ENCODE results near the gene TPCN2. TPM values are rescaled to one million over a fixed set of nuclear protein-coding genes. Genes with fewer than 3 reads are reported as not detected.

The TPCN2 gene
- total and polyA plus RNA-seq, 2 of the 8 experiments (the other 6 are each of a cell fraction or from before 2014, with no cell fraction given): 9.7 to 18.6 TPM

- Histone ChIP-seq H3K36me3 (ENCODE audit: control insufficient read depth in 2 of 4, insufficient read depth in 4 of 4, low read length in 3 of 4) (no peaks in the 10 kb centered on the region; a peak in 1 of 8 replicates), H3K56ac (replicated peaks; ENCODE audit: insufficient read length, low read depth, low read length) (no peak overlapping the region), H3K27ac (ENCODE audit: low read depth, low read length) (no peak overlapping the region), H3K4me2 (ENCODE audit: insufficient read depth in 1 of 2, low read depth in 2 of 2, low read length in 2 of 2) (no peak overlapping the region), H3K79me2 (ENCODE audit: control insufficient read depth in 1 of 2, insufficient read depth in 2 of 2, low read length in 2 of 2) (no peaks in the 10 kb centered on the region), H3K4ac (replicated peaks; ENCODE audit: insufficient read length, low read depth, low read length) (no peak overlapping the region), H3K9me3 (ENCODE audit: insufficient read depth in 2 of 2, low read depth in 1 of 2, low read length in 1 of 2) (no peaks in the 10 kb centered on the region), H2BK20ac (ENCODE audit: low read length) (no peak overlapping the region), H2BK15ac (ENCODE audit: low read length) (no peak overlapping the region), H2AFZ (ENCODE audit: low read length) (no peak overlapping the region), H4K5ac (ENCODE audit: insufficient read length, low read depth, low read length) (no peak overlapping the region), H3K27me3 (replicated peaks in 1 of 4; ENCODE audit: control insufficient read depth in 3 of 4, extremely low read depth in 1 of 4, insufficient read depth in 3 of 4, low read length in 3 of 4) (no peaks in the 10 kb centered on the region), H3K4me1 (replicated peaks in 1 of 4; ENCODE audit: control insufficient read depth in 3 of 4, insufficient read depth in 4 of 4, low read length in 3 of 4) (peaks cover 0 to 2% (median 1%) of the 10 kb centered on the region in 4 experiments; a peak in 2 of 7 replicates), H2BK120ac (replicated peaks; ENCODE audit: low read depth, low read length) (no peak overlapping the region), H3K23me2 (ENCODE audit: low read depth, low read length) (no peaks in the 10 kb centered on the region), H4K91ac (replicated peaks; ENCODE audit: insufficient read length, low read length) (no peak overlapping the region), H3K79me1 (ENCODE audit: low read depth, low read length) (no peaks in the 10 kb centered on the region), H3K14ac (ENCODE audit: insufficient read length) (no peak overlapping the region), H2BK12ac (ENCODE audit: low read depth, low read length) (no peak overlapping the region), H3K4me3 (ENCODE audit: extremely low read depth in 1 of 4, insufficient read depth in 2 of 4, low read depth in 3 of 4, low read length in 4 of 4) (no peak overlapping the region), H3K23ac (ENCODE audit: insufficient read length) (no peak overlapping the region), H3K9ac (replicated peaks in 1 of 4; ENCODE audit: extremely low read depth in 1 of 4, low read depth in 3 of 4, low read length in 3 of 4) (peak overlapping the region in 1 of 4 experiments; percentile 25; a peak in 1 of 7 replicates), H4K20me1 (replicated peaks in 1 of 2; ENCODE audit: control insufficient read depth in 1 of 2, insufficient read depth in 2 of 2, low read length in 2 of 2) (no peaks in the 10 kb centered on the region), H2AK5ac (ENCODE audit: low read depth, low read length) (no peak overlapping the region), H2BK5ac (ENCODE audit: low read depth, low read length) (no peak overlapping the region), H3K18ac (ENCODE audit: extremely low read depth, low read length) (no peak overlapping the region), H4K8ac (ENCODE audit: extremely low read depth, insufficient read depth, low read length) (no peak overlapping the region)
- ChIA-PET POLR2A (ENCODE audit: partially characterized antibody) (interaction anchor here (1.3 to 2.5 kb wide), 3 partner anchors 9 to 47 kb away, joined by 4 to 9 read pairs (median 6); partner anchors contain the start of gene TPCN2), CTCF (ENCODE audit: partially characterized antibody) (interaction anchor here (0.7 to 3.2 kb wide), 7 partner anchors 10 to 370 kb away, joined by 3 to 8 read pairs (median 3); partner anchors contain the start of genes MRGPRD and MRGPRF)
- DNase-seq (ENCODE audit: low read depth in 1 of 2, low spot score in 2 of 2) (no peak), FAIRE-seq (no peak)
- 85% methylated on average over 5 of the region's 6 CpGs; no CpG with 5 or more reads in 1 of the 2 experiments for WGBS, 2 experiments (ENCODE audit: extremely low coverage in 1 of 2, insufficient coverage in 1 of 2, insufficient read length in 1 of 2, insufficient replicate concordance in 2 of 2, low coverage in 1 of 2, low lambda C conversion rate in 2 of 2, missing lambda C conversion rate in 1 of 2)
- TF ChIP-seq ASH2L (IDR thresholded peaks at IDR 0.05; ENCODE audit: low read length) (no peak), CREB1 (IDR thresholded peaks at IDR 0.05) (no peak), KDM5A (IDR thresholded peaks at IDR 0.05; ENCODE audit: low read length) (no peak), TEAD4 (IDR thresholded peaks at IDR 0.05; ENCODE audit: low read depth, low read length) (no peak), RNF2 (IDR thresholded peaks at IDR 0.05; ENCODE audit: borderline replicate concordance, low read depth, low read length, missing control alignments, poor library complexity, severe bottlenecking) (no peak), GTF2F1 (IDR thresholded peaks at IDR 0.05; ENCODE audit: borderline replicate concordance, low read depth, low read length) (no peak), CTCF (IDR thresholded peaks at IDR 0.05; ENCODE audit: control extremely low read depth in 1 of 3, insufficient read depth in 1 of 3, low read depth in 1 of 3, low read length in 3 of 3) (no peak), SIRT6 (IDR thresholded peaks at IDR 0.05; ENCODE audit: low read length) (no peak), EZH2 (IDR thresholded peaks at IDR 0.05; ENCODE audit: low read depth, low read length, severe bottlenecking) (no peak), TBP (IDR thresholded peaks at IDR 0.05; ENCODE audit: low read depth, low read length) (no peak), TAF7 (optimal IDR thresholded peaks at IDR 0.05; ENCODE audit: borderline replicate concordance, low read depth, low read length) (no peak)
Measured at GRCh38 chr11:69002110-69002569, 46.6 kb upstream of the TPCN2 start.
